H1 (cell line): ENCODE measurements around the gene FAM219A. TPM values are rescaled to one million over a fixed set of nuclear protein-coding genes. Genes with fewer than 3 reads are reported as not detected.
A peak's percentile ranks its signal among the peaks of the same experiment; 100 is the strongest.

Experiments used
- CTCF ChIA-PET: fragments of 300-600 bp; sonication (Branson Sonifier 250); formaldehyde crosslinking; loops from one replicate; lab custom pipeline; 2021; ENCODE audit not compliant: partially characterized antibody; lab: Charles Lee
- POLR2A ChIA-PET: fragments of 300-600 bp; sonication (Branson Sonifier 250); formaldehyde crosslinking; loops from one replicate; lab custom pipeline; 2021; ENCODE audit warnings: inconsistent platforms; ENCODE audit not compliant: partially characterized antibody; lab: Charles Lee
- DNase-seq, 2 experiments: peaks; one replicate each; pipeline versions ENCODE4 v3.0.0 to v3.0.0-alpha.2; 2010 to 2022; ENCODE audit warnings: low spot score in 2 of 2, low read depth in 1 of 2, mixed read lengths in 1 of 2
- FAIRE-seq: peaks from 2 replicates; lab custom pipeline; 2011; peaks lifted over from hg19 to GRCh38; lab: Jason Lieb, UNC
- H2AFZ ChIP-seq: 2 replicates; pipeline ENCODE4 v1.8.1; 2012; ENCODE audit warnings: low read length, inconsistent platforms
- H2AK5ac ChIP-seq: 2 replicates; pipeline ENCODE4 v1.6.1; 2013; ENCODE audit warnings: low read depth, low read length
- H2BK120ac ChIP-seq: replicated peaks from 2 replicates; pipeline ENCODE3; 2013; ENCODE audit warnings: low read depth, low read length, inconsistent platforms
- H2BK12ac ChIP-seq: 2 replicates; pipeline ENCODE4 v1.6.1; 2013; ENCODE audit warnings: low read depth, low read length
- H2BK15ac ChIP-seq: 2 replicates; pipeline ENCODE4 v1.6.1; 2013; ENCODE audit warnings: low read length
- H2BK20ac ChIP-seq: 2 replicates; pipeline ENCODE4 v1.6.1; 2013; ENCODE audit warnings: low read length
- H2BK5ac ChIP-seq: 2 replicates; pipeline ENCODE4 v1.6.1; 2013; ENCODE audit warnings: low read depth, low read length
- H3K14ac ChIP-seq: 2 replicates; pipeline ENCODE4 v1.6.1; 2013; ENCODE audit warnings: inconsistent platforms; ENCODE audit not compliant: insufficient read length
- H3K18ac ChIP-seq: 2 replicates; pipeline ENCODE4 v1.6.1; 2013; ENCODE audit warnings: low read length; ENCODE audit errors: extremely low read depth
- H3K23ac ChIP-seq: 2 replicates; pipeline ENCODE4 v1.6.1; 2013; ENCODE audit warnings: inconsistent platforms; ENCODE audit not compliant: insufficient read length
- H3K23me2 ChIP-seq: 2 replicates; pipeline ENCODE4 v1.6.1; 2013; ENCODE audit warnings: low read depth, low read length
- H3K27ac ChIP-seq: 2 replicates; pipeline ENCODE4 v1.6.1; 2011; ENCODE audit warnings: low read depth, low read length, inconsistent platforms
- H3K27me3 ChIP-seq, 4 experiments: replicated peaks in 1 of 4; 1 replicate in 1 of 4; 2 replicates in 3 of 4; pipeline versions ENCODE4 v1.6.1 to v1.8.1; 2011 to 2013; ENCODE audit warnings: low read length in 3 of 4, mild to moderate bottlenecking in 3 of 4, inconsistent platforms in 2 of 4, mixed read lengths in 2 of 4, moderate library complexity in 1 of 4; ENCODE audit not compliant: control insufficient read depth in 3 of 4, insufficient read depth in 3 of 4; ENCODE audit errors: extremely low read depth in 1 of 4
- H3K36me3 ChIP-seq, 4 experiments: 2 replicates each; pipeline versions ENCODE4 v1.6.1 to v1.8.1; 2011 to 2013; ENCODE audit warnings: mild to moderate bottlenecking in 4 of 4, low read length in 3 of 4, moderate library complexity in 2 of 4, control low read depth in 1 of 4, inconsistent platforms in 1 of 4; ENCODE audit not compliant: insufficient read depth in 4 of 4, control insufficient read depth in 2 of 4
- H3K4ac ChIP-seq: replicated peaks from 2 replicates; pipeline ENCODE3; 2013; ENCODE audit warnings: low read length, low read depth, mixed read lengths, inconsistent platforms; ENCODE audit not compliant: insufficient read length
- H3K4me1 ChIP-seq, 4 experiments: replicated peaks in 1 of 4; 1 replicate in 1 of 4; 2 replicates in 3 of 4; pipeline versions ENCODE4 v1.6.1 to v1.8.1; 2011 to 2013; ENCODE audit warnings: low read length in 3 of 4, inconsistent platforms in 2 of 4, mixed read lengths in 1 of 4; ENCODE audit not compliant: insufficient read depth in 4 of 4, control insufficient read depth in 3 of 4
- H3K4me2 ChIP-seq, 2 experiments: 2 replicates each; pipeline versions ENCODE4 v1.6.1 to v1.8.1; 2011 to 2013; ENCODE audit warnings: low read depth in 2 of 2, low read length in 2 of 2, control low read depth in 1 of 2, inconsistent platforms in 1 of 2, mild to moderate bottlenecking in 1 of 2; ENCODE audit not compliant: insufficient read depth in 1 of 2
- H3K4me3 ChIP-seq, 4 experiments: fragments of 200-600, 300-600 bp in 1 of 4; sonication (generic), shearing (Covaris generic), sonication (Bioruptor Twin) in 1 of 4; 2 replicates each; pipeline versions ENCODE4 v1.5.1 to v1.8.1; 2011 to 2016; ENCODE audit warnings: low read length in 4 of 4, low read depth in 3 of 4, control low read depth in 2 of 4, inconsistent platforms in 2 of 4, mild to moderate bottlenecking in 2 of 4, mixed read lengths in 1 of 4, moderate library complexity in 1 of 4; ENCODE audit not compliant: insufficient read depth in 2 of 4; ENCODE audit errors: extremely low read depth in 1 of 4
- H3K56ac ChIP-seq: replicated peaks from 2 replicates; pipeline ENCODE3; 2013; ENCODE audit warnings: low read depth, mild to moderate bottlenecking, mixed read lengths, low read length, inconsistent platforms; ENCODE audit not compliant: insufficient read length
- H3K79me1 ChIP-seq: 2 replicates; pipeline ENCODE4 v1.6.1; 2013; ENCODE audit warnings: low read depth, low read length, control low read depth
- H3K79me2 ChIP-seq, 2 experiments: 2 replicates each; pipeline versions ENCODE4 v1.6.1 to v1.8.1; 2012 to 2013; ENCODE audit warnings: low read length in 2 of 2, mild to moderate bottlenecking in 2 of 2, inconsistent platforms in 1 of 2; ENCODE audit not compliant: insufficient read depth in 2 of 2, control insufficient read depth in 1 of 2
- H3K9ac ChIP-seq, 4 experiments: replicated peaks in 1 of 4; 1 replicate in 1 of 4; 2 replicates in 3 of 4; pipeline versions ENCODE4 v1.6.1 to v1.8.1; 2011 to 2013; ENCODE audit warnings: low read depth in 3 of 4, low read length in 3 of 4, control low read depth in 2 of 4, mild to moderate bottlenecking in 2 of 4, moderate library complexity in 2 of 4, inconsistent platforms in 1 of 4; ENCODE audit errors: extremely low read depth in 1 of 4
- H3K9me3 ChIP-seq, 2 experiments: 2 replicates each; pipeline versions ENCODE4 v1.6.1 to v1.8.1; 2012 to 2013; ENCODE audit warnings: mild to moderate bottlenecking in 2 of 2, moderate library complexity in 2 of 2, control low read depth in 1 of 2, inconsistent platforms in 1 of 2, low read depth in 1 of 2, low read length in 1 of 2, mixed read lengths in 1 of 2; ENCODE audit not compliant: insufficient read depth in 2 of 2
- H4K20me1 ChIP-seq, 2 experiments: replicated peaks in 1 of 2; 2 replicates each; pipeline versions ENCODE3 to v1.8.1; 2011 to 2013; ENCODE audit warnings: inconsistent platforms in 2 of 2, low read length in 2 of 2, mild to moderate bottlenecking in 1 of 2; ENCODE audit not compliant: insufficient read depth in 2 of 2, control insufficient read depth in 1 of 2
- H4K5ac ChIP-seq: 2 replicates; pipeline ENCODE4 v1.6.1; 2013; ENCODE audit warnings: low read length, low read depth, mixed read lengths, inconsistent platforms; ENCODE audit not compliant: insufficient read length
- H4K8ac ChIP-seq: 2 replicates; pipeline ENCODE4 v1.8.0; 2013; ENCODE audit warnings: mild to moderate bottlenecking, moderate library complexity, low read length, inconsistent platforms; ENCODE audit not compliant: insufficient read depth; ENCODE audit errors: extremely low read depth
- H4K91ac ChIP-seq: replicated peaks from 2 replicates; pipeline ENCODE3; 2013; ENCODE audit warnings: low read length, mixed read lengths, inconsistent platforms; ENCODE audit not compliant: insufficient read length
- CTCF ChIP-seq, 3 experiments: IDR thresholded peaks; 1 replicate in 2 of 3; 2 replicates in 1 of 3; pipeline versions ENCODE4 v1.5.1 to v1.6.1; 2011; ENCODE audit warnings: low read length in 3 of 3, mild to moderate bottlenecking in 3 of 3, inconsistent platforms in 2 of 3, low read depth in 1 of 3, moderate library complexity in 1 of 3; ENCODE audit not compliant: insufficient read depth in 1 of 3; ENCODE audit errors: control extremely low read depth in 1 of 3
- MAFK ChIP-seq: IDR thresholded peaks from 2 replicates; pipeline ENCODE4 v1.6.1; 2012; ENCODE audit warnings: low read depth, mild to moderate bottlenecking, improper control_type of control experiment, low read length
- WGBS, 2 experiments: shearing (Covaris generic) in 1 of 2; methylation state at CpG; one replicate each; pipeline versions ENCODE4 v1.1.6 to v1.1.7; 2013 to 2015; ENCODE audit warnings: low lambda C conversion rate in 2 of 2, mixed read lengths in 2 of 2, inconsistent platforms in 1 of 2, low coverage in 1 of 2, missing lambda C conversion rate in 1 of 2; ENCODE audit not compliant: insufficient replicate concordance in 2 of 2, insufficient coverage in 1 of 2, insufficient read length in 1 of 2; ENCODE audit errors: extremely low coverage in 1 of 2, missing lambda C conversion rate in 1 of 2; 5-methylcytosine and 5-hydroxymethylcytosine counted together
- polyA plus RNA-seq, 7 experiments: library from polyadenylated mRNA; depleted of rRNA in 3 of 7; stranded (reverse) in 5 of 7; unstranded in 2 of 7; fragments of >200 nt in 5 of 7; fragments of 200-250 nt in 2 of 7; gene quantifications; 1 replicate in 5 of 7; 2 replicates in 1 of 7; 4 replicates in 1 of 7; pipeline versions ENCODE4 v1.2.1 to v1.2.3, GENCODE V29; 2011 to 2013; ENCODE audit warnings: missing spikeins in 2 of 7, mixed read lengths in 2 of 7
- total RNA-seq: library from RNA; stranded (reverse); fragmentation: NEBNext Ultra II Directional; extraction: Animal tissue kit (Norgen Biotek cat#: 25700); gene quantifications from 2 replicates; pipeline ENCODE4 v1.2.1, GENCODE V29; 2021

The FAM219A gene
- total and polyA plus RNA-seq, 2 of the 8 experiments (the other 6 are each of a cell fraction or from before 2014, with no cell fraction given), result 7.7 to 10.4 TPM

DNA sequence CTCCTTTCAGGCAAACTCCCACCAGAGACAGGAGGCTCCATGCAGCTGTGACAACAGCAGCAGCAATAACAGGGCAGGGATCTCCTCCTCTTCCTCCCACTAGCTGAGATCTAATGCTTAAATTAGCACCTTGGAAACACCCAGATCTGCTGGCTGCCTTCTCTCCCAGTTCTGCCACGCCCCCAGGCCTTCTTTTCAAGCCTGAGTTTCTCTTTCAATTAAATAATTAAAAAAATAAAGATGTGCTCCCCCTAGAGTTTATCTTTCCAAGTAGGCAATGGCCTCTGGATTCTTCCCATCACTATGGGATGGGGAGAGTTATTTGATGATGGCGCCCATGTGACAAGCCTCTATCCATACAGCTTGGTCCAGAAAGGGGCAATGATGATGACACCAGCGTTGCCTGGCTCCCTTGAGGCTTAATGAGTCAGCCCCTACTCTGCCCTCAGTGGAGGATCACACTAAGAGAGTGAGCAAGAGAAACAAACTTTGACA lies 3.8 kb downstream of the FAM219A start:
- Histone ChIP-seq H3K4ac (no peak overlapping the region), H3K23ac (no peak overlapping the region), H2AK5ac (no peak overlapping the region), H3K56ac (no peak overlapping the region), H2AFZ (no peak overlapping the region), H3K4me3 (no peak overlapping the region), H4K91ac (no peak overlapping the region), H2BK5ac (no peak overlapping the region), H3K23me2 (peaks cover 17% of the 10 kb centered on the region), H3K27ac (no peak overlapping the region), H2BK15ac (no peak overlapping the region), H3K18ac (no peak overlapping the region), H2BK12ac (no peak overlapping the region), H4K8ac (no peak overlapping the region), H3K4me1 (peaks cover 2 to 16% (median 7%) of the 10 kb centered on the region in 4 experiments), H3K79me2 (no peaks in the 10 kb centered on the region), H3K9ac (no peak overlapping the region), H2BK20ac (no peak overlapping the region), H2BK120ac (no peak overlapping the region), H4K5ac (no peak overlapping the region), H3K27me3 (peaks cover 0 to 10% (median 6%) of the 10 kb centered on the region in 4 experiments; a peak in 4 of 7 replicates), H3K14ac (no peak overlapping the region), H3K4me2 (no peak overlapping the region), H4K20me1 (peaks cover 1 to 2% of the 10 kb centered on the region in 2 experiments), H3K36me3 (no peaks in the 10 kb centered on the region), H3K9me3 (no peaks in the 10 kb centered on the region), H3K79me1 (no peaks in the 10 kb centered on the region; the same call in 1 of the 2 replicates)
- FAIRE-seq (no peak), DNase-seq (no peak)
- ChIA-PET POLR2A (interaction anchor here (1.7 kb wide), 1 partner anchor 26 kb away, joined by 4 read pairs; no protein-coding TSS in a partner anchor), CTCF (interaction anchor here (0.8 to 13.0 kb wide), 16 partner anchors 8 to 149 kb away, joined by 3 to 73 read pairs (median 5); no protein-coding TSS in a partner anchor)
- 91% methylated on average over 3 of the region's 3 CpGs; no CpG with 5 or more reads in 1 of the 2 experiments for WGBS, 2 experiments
- TF ChIP-seq CTCF (IDR thresholded peaks at IDR 0.05; ENCODE audit: control extremely low read depth in 1 of 3, insufficient read depth in 1 of 3, low read depth in 1 of 3, low read length in 3 of 3) (peak in 1 of 3 experiments; percentile 0; a peak in 1 of 4 replicates), MAFK (no peak)
